NCI-H510A treated with DMSO at 0.1 percent for 48 hours (cell line): ENCODE results near the gene NMU.
A peak's percentile ranks its signal among the peaks of the same experiment; 100 is the strongest.
"Not testable (repeated sequence)": the region's sequence is repeated elsewhere in the genome, so short reads cannot be mapped to it uniquely, and the experiment has no call there.

Experiments used
- DNase-seq: peaks from one replicate; lab custom pipeline; 2025; lab: John Stamatoyannopoulos, UW

Gene NMU

GRCh38 chr4:55554453-55555030 lies 81.6 kb downstream of the NMU start:
- peak; percentile 11 for DNase-seq

GRCh38 chr4:55553441-55554201 lies 82.5 kb downstream of the NMU start:
- no peak for DNase-seq

- not testable (repeated sequence) for DNase-seq
These were observed 84.1 kb downstream of the NMU start for GRCh38 chr4:55551964-55552363.

- no peak for DNase-seq
These were observed 86.2 kb downstream of the NMU start for GRCh38 chr4:55549888-55550287.

- DNase-seq, result peak; percentile 48
These were observed 88.2 kb downstream of the NMU start for GRCh38 chr4:55547918-55548317.

GRCh38 chr4:55547466-55547770 lies 88.7 kb downstream of the NMU start:
- DNase-seq, result peak; percentile 74

GRCh38 chr4:55546756-55547465 lies 89.2 kb downstream of the NMU start, which contains the start of gene CLOCK:
CLOCK (minus strand) TSS chr4:55546909; CDS start chr4:55482785, 64,124 bp downstream.
- peak; percentile 93 for DNase-seq

GRCh38 chr4:55546506-55546755 lies 89.7 kb downstream of the NMU start:
- DNase-seq, result no peak

- peak; percentile 78 for DNase-seq
These were observed 90.2 kb downstream of the NMU start for GRCh38 chr4:55545641-55546505.
